ENCODE results near the gene CTNNA3. TPM values are rescaled to one million over a fixed set of nuclear protein-coding genes. Genes with fewer than 3 reads are reported as not detected.

Gene CTNNA3
- total RNA-seq, 1 donor from 2014 or later: 159 TPM

GRCh38 chr10:66990143-66990830 lies 705.7 kb downstream of the CTNNA3 start:
- Histone ChIP-seq H3K4me1 (peaks cover 10% of the 10 kb centered on the region), H3K36me3 (no peaks in the 10 kb centered on the region), H3K4me3 (no peak overlapping the region), H3K27me3 (ENCODE audit: low read depth) (no peaks in the 10 kb centered on the region), H3K9me3 (replicated peaks) (no peaks in the 10 kb centered on the region), H3K27ac (replicated peaks) (no peak overlapping the region)
- DNase-seq: no peak
- intact Hi-C loops (cut with micrococcal nuclease): no loop called here
- no peak for TF ChIP-seq CTCF (IDR thresholded peaks at IDR 0.05; ENCODE audit: borderline replicate concordance)

GRCh38 chr10:66983475-66983818 lies 712.5 kb downstream of the CTNNA3 start:
- H3K4me1 ChIP-seq: peaks cover 4% of the 10 kb centered on the region

GRCh38 chr10:66982792-66983474 lies 713.1 kb downstream of the CTNNA3 start:
- Histone ChIP-seq H3K9me3 (replicated peaks) (no peaks in the 10 kb centered on the region), H3K27me3 (ENCODE audit: low read depth) (no peaks in the 10 kb centered on the region), H3K4me3 (no peak overlapping the region), H3K27ac (replicated peaks) (no peak overlapping the region), H3K36me3 (no peaks in the 10 kb centered on the region), H3K4me1 (peaks cover 4% of the 10 kb centered on the region)
- DNase-seq: no peak
- intact Hi-C loops (cut with micrococcal nuclease): no loop called here
- TF ChIP-seq CTCF (IDR thresholded peaks at IDR 0.05; ENCODE audit: borderline replicate concordance): no peak

More at GRCh38 chr10:66983475-66983818, 712.5 kb downstream of the CTNNA3 start:
- DNase-seq: no peak
- no peaks in the 10 kb centered on the region for H3K9me3 ChIP-seq (replicated peaks)
- no peak overlapping the region for H3K27ac ChIP-seq (replicated peaks)
- H3K36me3 ChIP-seq: no peaks in the 10 kb centered on the region
- H3K27me3 ChIP-seq (ENCODE audit: low read depth): no peaks in the 10 kb centered on the region
- no peak overlapping the region for H3K4me3 ChIP-seq
- intact Hi-C loops (cut with micrococcal nuclease): no loop called here
- TF ChIP-seq CTCF (IDR thresholded peaks at IDR 0.05; ENCODE audit: borderline replicate concordance): no peak

GRCh38 chr10:66982053-66982420 lies 714.0 kb downstream of the CTNNA3 start:
- no peak for DNase-seq
- intact Hi-C loops (cut with micrococcal nuclease): no loop called here
- Histone ChIP-seq H3K27me3 (ENCODE audit: low read depth) (no peaks in the 10 kb centered on the region), H3K27ac (replicated peaks) (no peak overlapping the region), H3K36me3 (no peaks in the 10 kb centered on the region), H3K4me1 (peaks cover 4% of the 10 kb centered on the region), H3K4me3 (no peak overlapping the region), H3K9me3 (replicated peaks) (no peaks in the 10 kb centered on the region)
- no peak for TF ChIP-seq CTCF (IDR thresholded peaks at IDR 0.05; ENCODE audit: borderline replicate concordance)

- intact Hi-C loops (cut with micrococcal nuclease): no loop called here
- no peaks in the 10 kb centered on the region for H3K27me3 ChIP-seq (ENCODE audit: low read depth)
- no peak for DNase-seq
- no peak for TF ChIP-seq CTCF (IDR thresholded peaks at IDR 0.05; ENCODE audit: borderline replicate concordance)
- peaks cover 4% of the 10 kb centered on the region for H3K4me1 ChIP-seq
- H3K36me3 ChIP-seq: no peaks in the 10 kb centered on the region
- no peak overlapping the region for H3K4me3 ChIP-seq
- H3K27ac ChIP-seq (replicated peaks): no peak overlapping the region
- no peaks in the 10 kb centered on the region for H3K9me3 ChIP-seq (replicated peaks)
Measured at GRCh38 chr10:66981361-66982052, 714.5 kb downstream of the CTNNA3 start.
